SK-N-SH (cell line): ENCODE results near the gene SYNM. TPM values are rescaled to one million over a fixed set of nuclear protein-coding genes. Genes with fewer than 3 reads are reported as not detected.

Experiments
- CTCF ChIA-PET: fragments of 300-600, 350-600 bp; formaldehyde crosslinking; extraction: SDS; loops from one replicate; lab custom pipeline; 2021; lab: Yijun Ruan, JAX
- POLR2A ChIA-PET: fragments of 350-600 bp; sonication (Branson Sonifier 250); formaldehyde crosslinking; extraction: SDS; loops from one replicate; lab custom pipeline; 2020; ENCODE audit warnings: antibody characterized with exemption, inconsistent platforms; lab: Yijun Ruan, JAX
- DNase-seq: peaks from one replicate; pipeline ENCODE4 v3.0.0; 2012
- H2AFZ ChIP-seq: fragments of 200-600 bp; sonication (generic); 2 replicates; pipeline ENCODE4 v1.8.1; 2016; ENCODE audit warnings: antibody characterized with exemption, mild to moderate bottlenecking, low read depth
- H3F3A ChIP-seq: fragments of 200-600 bp; sonication (generic); replicated peaks from 2 replicates; pipeline ENCODE3; 2016; ENCODE audit warnings: antibody characterized with exemption, mild to moderate bottlenecking; ENCODE audit not compliant: insufficient read depth
- H3K27ac ChIP-seq, 2 experiments: fragments of 200-500 bp in 1 of 2; fragments of 200-600 bp in 1 of 2; sonication (Bioruptor generic) in 1 of 2; sonication (generic), shearing (Covaris generic) in 1 of 2; 2 replicates each; pipeline versions ENCODE4 v1.5.1 to v1.6.1; 2014 to 2016; ENCODE audit warnings: low read depth in 2 of 2, inconsistent platforms in 1 of 2, low read length in 1 of 2, mild to moderate bottlenecking in 1 of 2, mixed read lengths in 1 of 2
- H3K27me3 ChIP-seq: fragments of 200-600 bp; sonication (generic), shearing (Covaris generic); 2 replicates; pipeline ENCODE4 v1.6.1; 2016; ENCODE audit warnings: mixed run types; ENCODE audit not compliant: insufficient read depth
- H3K36me3 ChIP-seq, 2 experiments: fragments of 200-500 bp in 1 of 2; fragments of 200-600 bp in 1 of 2; sonication (Bioruptor generic) in 1 of 2; sonication (generic) in 1 of 2; replicated peaks in 1 of 2; 2 replicates each; pipeline versions ENCODE3 to v1.5.1; 2014 to 2016; ENCODE audit warnings: low read length in 1 of 2, mild to moderate bottlenecking in 1 of 2; ENCODE audit not compliant: insufficient read depth in 2 of 2, control insufficient read depth in 1 of 2
- H3K4me1 ChIP-seq, 2 experiments: fragments of 200-500 bp in 1 of 2; fragments of 200-600 bp in 1 of 2; sonication (Bioruptor generic) in 1 of 2; sonication (generic), shearing (Covaris generic) in 1 of 2; 2 replicates each; pipeline versions ENCODE4 v1.5.1 to v1.6.1; 2014 to 2016; ENCODE audit warnings: low read depth in 1 of 2, low read length in 1 of 2, mixed run types in 1 of 2; ENCODE audit not compliant: insufficient read depth in 2 of 2, control insufficient read depth in 1 of 2
- H3K4me2 ChIP-seq: fragments of 200-600 bp; sonication (generic), shearing (Covaris generic); 2 replicates; pipeline ENCODE4 v1.6.1; 2017; ENCODE audit warnings: mixed run types
- H3K4me3 ChIP-seq, 2 experiments: fragments of 200-500 bp in 1 of 2; fragments of 200-600 bp in 1 of 2; sonication (Bioruptor generic) in 1 of 2; sonication (generic), shearing (Covaris generic) in 1 of 2; 2 replicates each; pipeline versions ENCODE4 v1.5.1 to v1.8.1; 2014 to 2016; ENCODE audit warnings: low read depth in 2 of 2, inconsistent platforms in 1 of 2, low read length in 1 of 2, mild to moderate bottlenecking in 1 of 2, mixed read lengths in 1 of 2, moderate library complexity in 1 of 2
- H3K79me2 ChIP-seq: fragments of 200-600 bp; sonication (generic); 2 replicates; pipeline ENCODE4 v1.8.1; 2017; ENCODE audit warnings: mild to moderate bottlenecking; ENCODE audit not compliant: insufficient read depth
- H3K9ac ChIP-seq: fragments of 200-600 bp; sonication (generic); 2 replicates; pipeline ENCODE4 v1.6.1; 2017; ENCODE audit warnings: mixed run types
- H3K9me2 ChIP-seq: fragments of 200-600 bp; sonication (generic); 2 replicates; pipeline ENCODE4 v1.6.1; 2017; ENCODE audit warnings: mixed run types
- H3K9me3 ChIP-seq: fragments of 200-600 bp; sonication (generic); 2 replicates; pipeline ENCODE4 v1.6.1; 2017; ENCODE audit warnings: mixed run types, mild to moderate bottlenecking, moderate library complexity
- H4K20me1 ChIP-seq: fragments of 200-600 bp; sonication (generic); 2 replicates; pipeline ENCODE4 v1.6.1; 2017; ENCODE audit warnings: mild to moderate bottlenecking, mixed run types; ENCODE audit not compliant: insufficient read depth
- CHD2 ChIP-seq: fragments of 150-350 bp; IDR thresholded peaks from 2 replicates; pipeline ENCODE4 v1.6.1; 2018; ENCODE audit warnings: low read length; ENCODE audit not compliant: partially characterized antibody
- ELF1 ChIP-seq: IDR thresholded peaks from 2 replicates; pipeline ENCODE4 v1.4.0; 2012
- FOXJ3 ChIP-seq: sonication (generic); formaldehyde crosslinking; IDR thresholded peaks from 2 replicates; pipeline ENCODE4 v1.5.1; 2020; ENCODE audit warnings: mild to moderate bottlenecking, missing genetic modification reagents
- MXI1 ChIP-seq: IDR thresholded peaks from 2 replicates; pipeline ENCODE4 v1.6.1; 2012; ENCODE audit warnings: mild to moderate bottlenecking, low read depth, low read length, improper control_type of control experiment
- NRF1 ChIP-seq: IDR thresholded peaks from 2 replicates; pipeline ENCODE4 v1.6.1; 2012; ENCODE audit warnings: low read depth, mild to moderate bottlenecking, low read length
- POLR2AphosphoS5 ChIP-seq: IDR thresholded peaks from 2 replicates; pipeline ENCODE4 v1.6.1; 2012; ENCODE audit warnings: low read depth, low read length
- RAD21 ChIP-seq: IDR thresholded peaks from 2 replicates; pipeline ENCODE4 v1.6.1; 2012; ENCODE audit warnings: mild to moderate bottlenecking, low read length
- SMC3 ChIP-seq: IDR thresholded peaks from 2 replicates; pipeline ENCODE4 v1.6.1; 2012; ENCODE audit warnings: low read depth, low read length, improper control_type of control experiment
- TAF1 ChIP-seq: IDR thresholded peaks from 2 replicates; pipeline ENCODE4 v1.6.1; 2012; ENCODE audit warnings: low read depth, mild to moderate bottlenecking, low read length, moderate library complexity, borderline replicate concordance
- YY1 ChIP-seq: IDR thresholded peaks from 2 replicates; pipeline ENCODE4 v1.4.0; 2012; ENCODE audit warnings: low read depth, mild to moderate bottlenecking
- WGBS: methylation state at CpG from one replicate; pipeline ENCODE4 v1.1.6; 2017; ENCODE audit warnings: low lambda C conversion rate; 5-methylcytosine and 5-hydroxymethylcytosine counted together
- polyA plus RNA-seq, 3 experiments: library from polyadenylated mRNA; depleted of rRNA; stranded (reverse); fragments of >200 nt; gene quantifications; 2 replicates each; pipeline ENCODE4 v1.2.3, GENCODE V29; 2012
- TF ChIP-seq, protein P1 (sequence below): fragments of 200-600 bp; sonication (generic); IDR thresholded peaks from 2 replicates; pipeline ENCODE4 v1.6.1; 2017; ENCODE audit warnings: antibody characterized with exemption, mild to moderate bottlenecking, moderate library complexity
- TF ChIP-seq, protein P2 (sequence below): fragments of 150-350 bp; IDR thresholded peaks from 2 replicates; pipeline ENCODE4 v1.6.1; 2016; ENCODE audit warnings: mild to moderate bottlenecking, low read depth, low read length
- TF ChIP-seq, protein P3 (sequence below): IDR thresholded peaks from 2 replicates; pipeline ENCODE4 v1.4.0; 2012; ENCODE audit warnings: low read depth
- TF ChIP-seq, protein P4 (sequence below): fragments of 150-350 bp; IDR thresholded peaks from 2 replicates; pipeline ENCODE4 v1.6.1; 2017; ENCODE audit warnings: antibody characterized with exemption, low read length, low read depth, borderline replicate concordance
- TF ChIP-seq, protein P5 (sequence below): IDR thresholded peaks from 2 replicates; pipeline ENCODE4 v1.4.0; 2012; ENCODE audit warnings: low read depth, borderline replicate concordance

The SYNM gene
- polyA plus RNA-seq, 1 of the 3 experiments (the other 2 are of a cell fraction): 5.0 TPM

DNA sequence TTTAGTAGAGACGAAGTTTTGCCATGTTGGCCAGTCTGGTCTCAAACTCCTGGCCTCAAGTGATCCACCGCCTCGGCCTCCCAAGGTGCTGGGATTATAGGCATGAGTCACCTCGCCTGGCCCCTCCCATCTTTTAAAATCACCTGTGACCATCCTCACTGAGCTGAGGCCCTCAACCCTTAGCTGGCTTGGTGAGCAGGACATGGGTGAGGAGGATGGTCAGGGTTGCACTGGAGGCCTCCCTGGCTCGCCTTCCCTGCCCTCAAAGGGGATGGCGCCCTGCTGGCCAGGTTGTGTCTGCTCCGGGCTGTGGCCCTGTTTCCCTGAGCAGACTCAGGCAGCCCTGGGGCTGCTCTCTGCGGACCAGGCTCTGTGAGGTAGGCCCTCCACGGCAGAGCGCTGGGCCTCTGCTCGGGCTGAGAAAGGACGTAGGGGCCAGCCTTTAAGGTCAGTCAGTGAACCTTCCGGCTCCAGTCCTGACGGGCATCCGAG is 33.7 kb downstream of the SYNM start:
- POLR2A ChIA-PET: no interaction called here
- Histone ChIP-seq H3K27me3 (no peaks in the 10 kb centered on the region), H3K27ac (no peak overlapping the region), H3K9me2 (no peaks in the 10 kb centered on the region), H3F3A (no peaks in the 10 kb centered on the region), H3K4me2 (no peak overlapping the region), H3K4me1 (peaks cover 4 to 7% of the 10 kb centered on the region in 2 experiments; a peak in 1 of 4 replicates), H3K36me3 (peaks cover 0 to 9% of the 10 kb centered on the region in 2 experiments), H3K9ac (no peak overlapping the region), H3K9me3 (no peaks in the 10 kb centered on the region), H4K20me1 (no peaks in the 10 kb centered on the region), H2AFZ (no peak overlapping the region), H3K4me3 (no peak overlapping the region), H3K79me2 (no peaks in the 10 kb centered on the region)
- 93% methylated on average over 11 of the region's 15 CpGs for WGBS
- CTCF ChIA-PET: no interaction called here
- DNase-seq: no peak
- TF ChIP-seq, protein P1, sequence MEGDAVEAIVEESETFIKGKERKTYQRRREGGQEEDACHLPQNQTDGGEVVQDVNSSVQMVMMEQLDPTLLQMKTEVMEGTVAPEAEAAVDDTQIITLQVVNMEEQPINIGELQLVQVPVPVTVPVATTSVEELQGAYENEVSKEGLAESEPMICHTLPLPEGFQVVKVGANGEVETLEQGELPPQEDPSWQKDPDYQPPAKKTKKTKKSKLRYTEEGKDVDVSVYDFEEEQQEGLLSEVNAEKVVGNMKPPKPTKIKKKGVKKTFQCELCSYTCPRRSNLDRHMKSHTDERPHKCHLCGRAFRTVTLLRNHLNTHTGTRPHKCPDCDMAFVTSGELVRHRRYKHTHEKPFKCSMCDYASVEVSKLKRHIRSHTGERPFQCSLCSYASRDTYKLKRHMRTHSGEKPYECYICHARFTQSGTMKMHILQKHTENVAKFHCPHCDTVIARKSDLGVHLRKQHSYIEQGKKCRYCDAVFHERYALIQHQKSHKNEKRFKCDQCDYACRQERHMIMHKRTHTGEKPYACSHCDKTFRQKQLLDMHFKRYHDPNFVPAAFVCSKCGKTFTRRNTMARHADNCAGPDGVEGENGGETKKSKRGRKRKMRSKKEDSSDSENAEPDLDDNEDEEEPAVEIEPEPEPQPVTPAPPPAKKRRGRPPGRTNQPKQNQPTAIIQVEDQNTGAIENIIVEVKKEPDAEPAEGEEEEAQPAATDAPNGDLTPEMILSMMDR: no peak
- TF ChIP-seq FOXJ3 (CRISPR knock-in tag): no peak
- TF ChIP-seq NRF1: no peak
- TF ChIP-seq, protein P2, sequence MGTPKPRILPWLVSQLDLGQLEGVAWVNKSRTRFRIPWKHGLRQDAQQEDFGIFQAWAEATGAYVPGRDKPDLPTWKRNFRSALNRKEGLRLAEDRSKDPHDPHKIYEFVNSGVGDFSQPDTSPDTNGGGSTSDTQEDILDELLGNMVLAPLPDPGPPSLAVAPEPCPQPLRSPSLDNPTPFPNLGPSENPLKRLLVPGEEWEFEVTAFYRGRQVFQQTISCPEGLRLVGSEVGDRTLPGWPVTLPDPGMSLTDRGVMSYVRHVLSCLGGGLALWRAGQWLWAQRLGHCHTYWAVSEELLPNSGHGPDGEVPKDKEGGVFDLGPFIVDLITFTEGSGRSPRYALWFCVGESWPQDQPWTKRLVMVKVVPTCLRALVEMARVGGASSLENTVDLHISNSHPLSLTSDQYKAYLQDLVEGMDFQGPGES: no peak
- no peak for TF ChIP-seq ELF1
- TF ChIP-seq MXI1: no peak
- TF ChIP-seq RAD21: no peak
- TF ChIP-seq, protein P3, sequence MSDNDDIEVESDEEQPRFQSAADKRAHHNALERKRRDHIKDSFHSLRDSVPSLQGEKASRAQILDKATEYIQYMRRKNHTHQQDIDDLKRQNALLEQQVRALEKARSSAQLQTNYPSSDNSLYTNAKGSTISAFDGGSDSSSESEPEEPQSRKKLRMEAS: no peak
- TF ChIP-seq YY1: no peak
- TF ChIP-seq, protein P4, sequence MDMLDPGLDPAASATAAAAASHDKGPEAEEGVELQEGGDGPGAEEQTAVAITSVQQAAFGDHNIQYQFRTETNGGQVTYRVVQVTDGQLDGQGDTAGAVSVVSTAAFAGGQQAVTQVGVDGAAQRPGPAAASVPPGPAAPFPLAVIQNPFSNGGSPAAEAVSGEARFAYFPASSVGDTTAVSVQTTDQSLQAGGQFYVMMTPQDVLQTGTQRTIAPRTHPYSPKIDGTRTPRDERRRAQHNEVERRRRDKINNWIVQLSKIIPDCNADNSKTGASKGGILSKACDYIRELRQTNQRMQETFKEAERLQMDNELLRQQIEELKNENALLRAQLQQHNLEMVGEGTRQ: no peak
- TF ChIP-seq POLR2AphosphoS5: no peak
- no peak for TF ChIP-seq TAF1
- TF ChIP-seq CHD2: no peak
- TF ChIP-seq, protein P5, sequence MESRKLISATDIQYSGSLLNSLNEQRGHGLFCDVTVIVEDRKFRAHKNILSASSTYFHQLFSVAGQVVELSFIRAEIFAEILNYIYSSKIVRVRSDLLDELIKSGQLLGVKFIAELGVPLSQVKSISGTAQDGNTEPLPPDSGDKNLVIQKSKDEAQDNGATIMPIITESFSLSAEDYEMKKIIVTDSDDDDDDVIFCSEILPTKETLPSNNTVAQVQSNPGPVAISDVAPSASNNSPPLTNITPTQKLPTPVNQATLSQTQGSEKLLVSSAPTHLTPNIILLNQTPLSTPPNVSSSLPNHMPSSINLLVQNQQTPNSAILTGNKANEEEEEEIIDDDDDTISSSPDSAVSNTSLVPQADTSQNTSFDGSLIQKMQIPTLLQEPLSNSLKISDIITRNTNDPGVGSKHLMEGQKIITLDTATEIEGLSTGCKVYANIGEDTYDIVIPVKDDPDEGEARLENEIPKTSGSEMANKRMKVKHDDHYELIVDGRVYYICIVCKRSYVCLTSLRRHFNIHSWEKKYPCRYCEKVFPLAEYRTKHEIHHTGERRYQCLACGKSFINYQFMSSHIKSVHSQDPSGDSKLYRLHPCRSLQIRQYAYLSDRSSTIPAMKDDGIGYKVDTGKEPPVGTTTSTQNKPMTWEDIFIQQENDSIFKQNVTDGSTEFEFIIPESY: no peak
- TF ChIP-seq SMC3: no peak
